Esophagus muscularis mucosa (tissue), 3 donors: Measurements from ENCODE around the gene LARGE1.

Experiments
- CTCF ChIP-seq, 3 experiments: fragments of 200-600 bp in 2 of 3; fragments of 450-650 bp in 1 of 3; sonication (generic) in 2 of 3; IDR thresholded peaks; one replicate each; pipeline ENCODE4 v1.5.1; 2017 to 2019; ENCODE audit warnings: antibody characterized with exemption in 3 of 3, mild to moderate bottlenecking in 2 of 3, moderate library complexity in 1 of 3
- POLR2A ChIP-seq: fragments of 450-650 bp; IDR thresholded peaks from one replicate; pipeline ENCODE4 v1.6.1; 2017; ENCODE audit warnings: antibody characterized with exemption, moderate library complexity, mild to moderate bottlenecking, low read depth

DNA sequence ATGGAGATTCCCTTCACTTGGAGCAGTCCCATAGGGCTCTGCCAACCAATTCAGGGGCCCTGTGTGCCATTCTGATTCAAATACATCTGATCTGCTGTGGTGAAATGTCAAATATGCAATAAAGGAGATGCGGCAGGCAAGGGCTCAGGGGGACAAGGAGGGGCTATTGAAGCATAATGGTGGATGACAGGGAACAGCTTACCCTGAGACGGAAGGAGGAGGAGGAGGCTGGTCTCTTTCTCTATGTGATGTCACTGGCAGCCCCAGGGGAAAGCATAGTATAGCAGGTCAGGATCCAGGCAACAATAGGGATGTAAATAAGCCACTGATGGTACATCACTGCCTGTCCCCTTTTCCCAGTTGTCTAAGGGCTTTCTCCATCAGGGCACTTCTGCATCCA is 511.2 kb downstream of the LARGE1 start:
- TF ChIP-seq POLR2A = no peak
- no peak for TF ChIP-seq CTCF (IDR thresholded peaks at IDR 0.05)
